NOMO-1 treated with dmso at 0.1 percent for 144 hours (cell line): Measurements from ENCODE around the gene SCAMP1.

ENCODE experiments used
- DNase-seq: peaks from one replicate; lab custom pipeline; 2025; ENCODE audit not compliant: unreplicated experiment; lab: John Stamatoyannopoulos, UW

The SCAMP1 gene

DNA sequence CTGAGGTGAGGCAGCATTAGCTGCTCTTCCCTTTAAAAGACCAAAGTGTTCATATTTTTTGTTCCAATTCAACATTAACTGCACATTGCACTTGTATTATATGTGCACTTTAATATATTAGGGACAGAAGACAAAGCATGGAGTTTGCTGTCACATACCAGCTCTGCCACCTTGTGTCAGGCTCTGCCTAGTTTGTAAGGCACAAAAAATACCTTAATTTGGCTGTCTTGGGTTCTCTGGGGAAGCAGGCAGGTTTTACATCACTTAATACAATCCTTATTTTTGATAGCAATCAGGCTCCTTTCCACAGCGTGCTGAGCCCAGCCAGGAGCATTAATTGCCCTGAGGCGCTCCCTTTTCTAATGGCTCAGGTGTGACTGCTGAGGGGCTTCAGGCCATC lies 131.8 kb downstream of the SCAMP1 start:
- DNase-seq: no peak

DNA sequence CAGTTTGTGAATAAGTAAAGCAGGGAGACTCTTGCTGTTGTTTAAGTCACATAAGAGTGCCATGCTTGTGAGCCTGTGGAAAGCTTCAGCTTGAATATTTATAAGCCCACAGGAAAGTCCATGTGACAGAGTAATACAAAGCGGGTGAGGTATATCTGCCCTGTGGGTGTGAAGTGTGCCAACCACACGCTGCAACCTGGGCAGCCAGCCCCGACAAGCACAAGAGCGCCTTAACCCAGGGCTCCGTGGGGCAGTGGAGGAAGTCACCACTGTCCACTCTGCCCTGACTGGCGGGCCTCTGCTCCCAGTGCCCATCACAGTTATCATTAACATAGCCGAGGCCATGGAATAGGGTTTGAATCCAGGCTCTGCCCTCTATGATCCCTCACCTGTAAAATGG lies 132.2 kb downstream of the SCAMP1 start:
- no peak for DNase-seq

GRCh38 chr5:78495800-78496199 lies 135.4 kb downstream of the SCAMP1 start:
- no peak for DNase-seq

DNA sequence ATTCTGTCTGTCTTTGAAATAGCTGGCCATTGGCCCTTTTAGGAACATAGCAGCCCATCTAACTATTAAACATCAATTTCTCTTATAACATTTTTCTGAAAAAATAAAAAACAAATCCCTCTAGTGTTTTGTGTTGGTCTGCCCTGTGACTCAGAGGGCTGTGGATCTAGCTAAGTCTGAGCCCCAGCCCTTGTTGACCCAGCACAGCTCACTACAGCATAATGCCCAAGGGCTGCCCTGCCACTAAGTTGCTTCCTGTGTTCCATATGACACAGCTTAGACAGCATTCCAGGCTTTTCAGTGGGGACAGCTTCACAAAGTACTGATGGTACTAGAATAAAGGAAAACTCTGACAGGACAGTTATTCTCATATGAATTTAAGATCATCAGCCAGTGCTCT lies 136.0 kb downstream of the SCAMP1 start:
- no peak for DNase-seq

- DNase-seq: no peak
These were observed 137.4 kb downstream of the SCAMP1 start for GRCh38 chr5:78497573-78498533.

GRCh38 chr5:78499485-78499884 lies 139.1 kb downstream of the SCAMP1 start:
- DNase-seq: no peak

GRCh38 chr5:78500028-78500427 lies 139.6 kb downstream of the SCAMP1 start:
- DNase-seq: no peak

DNA sequence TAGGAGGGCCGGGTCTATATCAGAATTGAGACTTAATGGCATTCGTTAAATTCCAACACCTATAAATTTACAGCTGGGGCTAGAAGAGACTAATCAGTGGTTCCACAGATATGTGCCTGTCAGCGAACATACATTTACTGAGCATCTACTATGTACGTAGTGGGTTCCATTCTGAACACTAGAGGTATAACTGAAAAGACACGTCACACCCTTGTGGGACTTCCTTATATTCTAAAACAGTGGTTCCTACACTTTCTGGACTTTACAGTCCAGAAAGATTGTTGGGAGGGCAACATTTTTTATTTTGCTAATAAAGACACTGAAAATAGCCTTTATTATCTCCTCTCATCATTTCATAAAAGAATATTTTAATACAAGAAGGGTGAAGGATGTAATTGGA lies 140.5 kb downstream of the SCAMP1 start:
- no peak for DNase-seq

- no peak for DNase-seq
These were observed 141.3 kb downstream of the SCAMP1 start for GRCh38 chr5:78501411-78502352.

DNA sequence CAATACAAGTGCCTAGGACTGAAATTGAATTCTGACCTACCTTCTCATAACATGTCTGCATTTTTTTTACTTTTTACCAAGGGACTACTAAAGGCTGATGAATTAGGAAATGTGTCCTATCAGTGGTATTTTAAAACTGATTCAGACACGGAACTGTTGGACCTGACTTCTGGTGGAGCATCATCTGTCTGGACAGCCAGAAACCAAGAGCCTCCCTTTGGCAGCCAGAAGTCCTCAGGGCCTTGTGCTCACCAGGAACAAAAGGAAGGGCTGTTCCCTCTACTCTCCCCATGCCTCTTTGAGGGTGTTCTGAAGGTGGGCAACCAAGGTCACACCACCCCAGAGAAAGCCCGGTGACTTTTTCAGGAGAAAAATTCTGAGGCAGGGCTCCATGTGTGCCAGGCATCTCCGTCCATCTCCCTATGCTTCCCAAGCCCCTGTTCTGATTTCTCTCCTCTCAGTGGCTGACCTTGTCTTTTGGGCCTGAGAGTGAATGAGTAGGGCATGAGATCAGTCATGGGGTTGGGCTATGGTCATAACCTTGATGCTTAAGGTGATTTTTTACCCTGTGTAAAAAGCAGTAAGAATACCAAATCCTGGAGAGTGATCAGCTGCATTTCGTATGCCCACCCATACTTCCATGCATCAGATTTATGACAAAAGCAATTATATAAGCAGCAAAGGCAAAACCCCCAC lies 143.7 kb downstream of the SCAMP1 start:
- DNase-seq: no peak

DNA sequence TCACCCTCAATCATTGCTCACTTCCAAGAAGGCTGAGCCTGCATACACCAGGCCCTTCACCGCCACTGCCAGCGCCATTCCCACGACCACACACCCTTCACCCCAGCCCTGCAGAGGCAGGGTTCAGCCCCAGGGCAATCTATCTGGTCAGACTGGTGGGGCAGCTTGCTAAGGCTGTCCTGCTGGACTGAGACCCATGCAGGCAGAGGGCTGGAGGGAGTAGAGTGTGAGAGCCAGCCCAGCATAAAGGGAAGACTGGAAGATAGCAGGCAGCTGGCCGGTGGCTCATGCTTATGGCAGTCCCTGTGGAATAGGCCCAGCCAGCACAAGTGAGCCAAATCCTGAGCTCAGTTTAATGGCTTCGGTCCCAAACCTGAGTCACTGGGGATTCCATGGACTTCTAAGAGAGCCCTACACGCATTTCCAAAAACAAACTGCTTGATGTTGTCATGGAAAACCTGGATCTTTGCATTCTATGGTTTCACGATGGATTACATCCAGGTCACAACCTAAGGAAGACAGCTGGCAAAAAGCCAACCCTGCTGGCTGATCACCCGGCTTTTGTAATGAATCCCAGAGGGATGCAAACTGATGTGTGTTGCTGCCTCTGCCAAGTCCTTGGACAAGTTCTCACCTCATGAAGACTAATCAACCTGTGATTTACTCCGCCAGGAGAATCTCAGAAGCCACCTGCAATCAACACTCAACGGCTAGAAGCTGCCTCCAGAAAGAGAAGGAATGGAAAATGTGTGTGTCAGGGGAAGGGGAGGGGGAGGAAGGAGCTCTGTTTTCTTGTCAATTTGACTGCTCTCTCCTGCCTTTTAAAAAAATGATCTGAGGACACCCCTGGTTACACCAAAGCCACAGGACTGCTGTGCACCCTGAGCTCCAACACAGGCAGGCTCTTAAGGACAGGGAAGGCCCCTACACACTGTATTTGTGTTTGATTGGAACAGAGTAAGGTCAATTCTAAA lies 144.6 kb downstream of the SCAMP1 start:
- DNase-seq: no peak

GRCh38 chr5:78505860-78506259 lies 145.4 kb downstream of the SCAMP1 start:
- DNase-seq: no peak

GRCh38 chr5:78506261-78507024 lies 146.0 kb downstream of the SCAMP1 start:
- no peak for DNase-seq

DNA sequence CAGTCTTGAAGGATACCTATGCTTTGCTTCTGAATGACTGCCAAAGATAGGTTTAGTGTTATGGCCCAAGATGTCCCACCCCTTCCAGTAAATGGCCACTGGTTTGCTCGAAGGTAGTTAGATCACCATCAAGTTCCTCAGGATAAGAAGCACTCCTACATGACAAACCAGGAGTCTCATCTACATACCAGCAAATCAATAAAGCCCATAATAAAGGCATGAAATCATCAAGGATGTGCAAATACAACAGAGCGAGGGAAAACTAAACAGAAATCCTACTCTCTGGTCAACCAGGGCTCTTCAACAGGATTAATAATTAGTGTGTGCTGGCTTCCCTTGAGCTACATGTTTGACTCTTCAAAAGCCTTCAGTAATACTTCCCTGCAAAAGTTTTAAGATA lies 147.1 kb downstream of the SCAMP1 start:
- no peak for DNase-seq

DNA sequence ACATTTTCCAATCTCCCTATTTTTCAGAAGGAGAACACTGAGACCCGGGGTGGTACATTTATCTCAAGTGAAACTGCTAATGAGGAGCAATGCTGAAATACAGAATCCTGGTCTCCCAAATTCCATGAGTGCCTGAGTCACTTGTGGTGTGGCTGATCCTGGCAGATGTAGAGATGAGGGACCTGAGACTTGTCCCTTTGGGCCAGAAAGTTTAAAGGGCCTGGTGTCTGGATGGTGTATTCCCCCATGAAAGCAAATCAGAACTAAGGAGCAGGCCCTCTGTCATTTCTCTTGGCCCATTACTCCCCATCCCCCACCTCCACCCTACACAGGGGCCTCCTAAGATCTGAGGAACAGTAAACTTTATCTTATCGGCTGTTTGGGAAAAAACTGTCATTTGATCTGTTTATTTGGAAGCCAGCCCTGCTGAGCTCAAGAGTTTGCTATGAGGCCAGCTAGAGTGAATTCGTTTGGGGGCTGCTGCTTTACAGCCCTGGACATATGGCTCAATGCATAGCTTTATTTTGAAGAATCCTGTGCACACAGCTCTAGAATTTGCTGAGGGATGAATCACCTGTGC lies 147.9 kb downstream of the SCAMP1 start:
- no peak for DNase-seq

DNA sequence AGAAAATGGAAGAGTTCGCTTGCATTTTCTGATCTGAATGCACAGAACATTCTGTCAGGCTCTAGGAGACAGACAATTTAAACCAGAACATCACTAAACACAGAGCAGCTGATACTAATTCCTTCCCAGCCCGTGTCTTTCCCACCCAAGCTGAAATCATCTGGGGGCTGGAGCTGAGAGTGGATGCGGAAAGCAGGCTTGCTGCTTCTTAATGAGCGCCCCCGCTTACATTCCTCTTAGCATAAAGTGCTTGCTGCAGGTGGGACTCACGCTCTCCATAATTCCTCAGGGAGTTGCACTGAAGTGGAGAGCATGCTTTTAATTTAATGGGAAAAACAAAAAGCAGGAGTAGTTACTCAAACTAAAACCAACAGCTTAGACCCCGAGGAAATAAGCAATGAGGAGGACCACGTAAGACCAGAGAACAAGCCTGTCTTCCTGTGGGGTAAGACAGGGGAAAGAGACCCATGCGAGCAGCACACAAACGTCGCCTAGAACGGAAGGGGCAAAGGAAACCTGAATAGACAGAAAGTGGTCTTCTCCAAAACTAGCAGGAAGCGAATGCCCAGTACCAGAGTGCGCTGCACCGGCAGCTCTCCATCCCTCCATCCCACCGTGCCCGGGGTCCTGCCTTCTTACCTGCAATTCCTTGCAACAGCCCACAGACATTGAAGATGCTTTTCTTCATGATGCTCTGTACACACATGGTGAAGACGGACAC lies 148.9 kb downstream of the SCAMP1 start:
- no peak for DNase-seq

GRCh38 chr5:78509884-78510769 lies 149.7 kb downstream of the SCAMP1 start:
- DNase-seq: no peak
